ENCODE results near the gene PLA2G15. TPM values are rescaled to one million over a fixed set of nuclear protein-coding genes. Genes with fewer than 3 reads are reported as not detected.
A peak's percentile ranks its signal among the peaks of the same experiment; 100 is the strongest.

Gene PLA2G15
- total and polyA plus RNA-seq, 5 donors, result 18.2 to 30.8 (median 27.8) TPM

- peaks cover 12% of the 10 kb centered on the region for H3K4me1 ChIP-seq (ENCODE audit: control insufficient read depth, insufficient read depth, low read length)
- WGBS, result 69% methylated on average over 6 of the region's 6 CpGs
- no peak overlapping the region for H3K4me3 ChIP-seq (ENCODE audit: low read length)
- intact Hi-C loops (cut with DNase I), result no loop called here
- no peak for ATAC-seq
- H3K9me3 ChIP-seq (ENCODE audit: control insufficient read depth, low read length), result no peaks in the 10 kb centered on the region
- DNase-seq, result no peak
- H3K27me3 ChIP-seq (ENCODE audit: control insufficient read depth, insufficient read depth), result no peaks in the 10 kb centered on the region
- peak overlapping the region; percentile 30 for H3K27ac ChIP-seq (ENCODE audit: low read length)
These were observed 22.6 kb downstream of the PLA2G15 start for GRCh38 chr16:68267612-68268405.

- H3K27me3 ChIP-seq (ENCODE audit: control insufficient read depth, insufficient read depth), result no peaks in the 10 kb centered on the region
- no peak for ATAC-seq
- H3K27ac ChIP-seq (ENCODE audit: low read length), result no peak overlapping the region
- H3K4me1 ChIP-seq (ENCODE audit: control insufficient read depth, insufficient read depth, low read length), result peaks cover 19% of the 10 kb centered on the region
- 95% methylated on average over 4 of the region's 4 CpGs for WGBS
- no peak for DNase-seq
- H3K9me3 ChIP-seq (ENCODE audit: control insufficient read depth, low read length), result no peaks in the 10 kb centered on the region
- intact Hi-C loops (cut with DNase I), result no loop called here
- H3K4me3 ChIP-seq (ENCODE audit: low read length), result no peak overlapping the region
These were observed 24.6 kb downstream of the PLA2G15 start for GRCh38 chr16:68269793-68270192.

GRCh38 chr16:68270353-68270752 is 25.2 kb downstream of the PLA2G15 start:
- H3K27ac ChIP-seq (ENCODE audit: low read length), result no peak overlapping the region
- H3K4me3 ChIP-seq (ENCODE audit: low read length), result no peak overlapping the region
- ATAC-seq (no peak), DNase-seq (no peak)
- H3K4me1 ChIP-seq (ENCODE audit: control insufficient read depth, insufficient read depth, low read length), result peaks cover 19% of the 10 kb centered on the region
- no peaks in the 10 kb centered on the region for H3K27me3 ChIP-seq (ENCODE audit: control insufficient read depth, insufficient read depth)
- 0% methylated on average over 1 of the region's 1 CpG for WGBS
- H3K9me3 ChIP-seq (ENCODE audit: control insufficient read depth, low read length), result no peaks in the 10 kb centered on the region
- intact Hi-C loops (cut with DNase I), result no loop called here

- Histone ChIP-seq H3K9me3 (ENCODE audit: control insufficient read depth, low read length) (no peaks in the 10 kb centered on the region), H3K27ac (ENCODE audit: low read length) (peak overlapping the region; percentile 7), H3K27me3 (ENCODE audit: control insufficient read depth, insufficient read depth) (no peaks in the 10 kb centered on the region), H3K4me3 (ENCODE audit: low read length) (no peak overlapping the region), H3K4me1 (ENCODE audit: control insufficient read depth, insufficient read depth, low read length) (peaks cover 19% of the 10 kb centered on the region)
- ATAC-seq, result no peak
- no peak for DNase-seq
- intact Hi-C loops (cut with DNase I), result no loop called here
- WGBS, result 76% methylated on average over 4 of the region's 4 CpGs
These were observed 27.5 kb downstream of the PLA2G15 start for GRCh38 chr16:68272507-68273209.

GRCh38 chr16:68273459-68273858 is 28.3 kb downstream of the PLA2G15 start:
- H3K4me3 ChIP-seq (ENCODE audit: low read length), result no peak overlapping the region
- H3K4me1 ChIP-seq (ENCODE audit: control insufficient read depth, insufficient read depth, low read length), result peaks cover 19% of the 10 kb centered on the region
- no peak for ATAC-seq
- intact Hi-C loops (cut with DNase I), result no loop called here
- WGBS, result 93% methylated on average over 5 of the region's 5 CpGs
- DNase-seq, result no peak
- peak overlapping the region; percentile 7 for H3K27ac ChIP-seq (ENCODE audit: low read length)
- no peaks in the 10 kb centered on the region for H3K27me3 ChIP-seq (ENCODE audit: control insufficient read depth, insufficient read depth)
- no peaks in the 10 kb centered on the region for H3K9me3 ChIP-seq (ENCODE audit: control insufficient read depth, low read length)

GRCh38 chr16:68273896-68274295 is 28.7 kb downstream of the PLA2G15 start:
- intact Hi-C loops (cut with DNase I), result no loop called here
- no peak for ATAC-seq
- DNase-seq, result no peak
- Histone ChIP-seq H3K27ac (ENCODE audit: low read length) (peak overlapping the region; percentile 38), H3K4me3 (ENCODE audit: low read length) (no peak overlapping the region), H3K9me3 (ENCODE audit: control insufficient read depth, low read length) (no peaks in the 10 kb centered on the region), H3K27me3 (ENCODE audit: control insufficient read depth, insufficient read depth) (no peaks in the 10 kb centered on the region), H3K4me1 (ENCODE audit: control insufficient read depth, insufficient read depth, low read length) (peaks cover 19% of the 10 kb centered on the region)
- 94% methylated on average over 8 of the region's 8 CpGs for WGBS

GRCh38 chr16:68274441-68274840 is 29.3 kb downstream of the PLA2G15 start:
- no peaks in the 10 kb centered on the region for H3K9me3 ChIP-seq (ENCODE audit: control insufficient read depth, low read length)
- peak overlapping the region; percentile 38 for H3K27ac ChIP-seq (ENCODE audit: low read length)
- DNase-seq (no peak), ATAC-seq (no peak)
- no peak overlapping the region for H3K4me3 ChIP-seq (ENCODE audit: low read length)
- intact Hi-C loops (cut with DNase I), result no loop called here
- H3K4me1 ChIP-seq (ENCODE audit: control insufficient read depth, insufficient read depth, low read length), result peaks cover 19% of the 10 kb centered on the region
- H3K27me3 ChIP-seq (ENCODE audit: control insufficient read depth, insufficient read depth), result no peaks in the 10 kb centered on the region
- WGBS, result 88% methylated on average over 4 of the region's 4 CpGs

- intact Hi-C loops (cut with DNase I), result no loop called here
- ATAC-seq (no peak), DNase-seq (no peak)
- WGBS, result 52% methylated on average over 4 of the region's 4 CpGs
- H3K27ac ChIP-seq (ENCODE audit: low read length), result peak overlapping the region; percentile 25
- no peak overlapping the region for H3K4me3 ChIP-seq (ENCODE audit: low read length)
- no peaks in the 10 kb centered on the region for H3K9me3 ChIP-seq (ENCODE audit: control insufficient read depth, low read length)
- peaks cover 19% of the 10 kb centered on the region for H3K4me1 ChIP-seq (ENCODE audit: control insufficient read depth, insufficient read depth, low read length)
- no peaks in the 10 kb centered on the region for H3K27me3 ChIP-seq (ENCODE audit: control insufficient read depth, insufficient read depth)
These were observed 30.5 kb downstream of the PLA2G15 start for GRCh38 chr16:68275611-68276191.

- Histone ChIP-seq H3K9me3 (ENCODE audit: control insufficient read depth, low read length) (no peaks in the 10 kb centered on the region), H3K27me3 (ENCODE audit: control insufficient read depth, insufficient read depth) (no peaks in the 10 kb centered on the region), H3K27ac (ENCODE audit: low read length) (peak overlapping the region; percentile 65), H3K4me1 (ENCODE audit: control insufficient read depth, insufficient read depth, low read length) (peaks cover 17% of the 10 kb centered on the region), H3K4me3 (ENCODE audit: low read length) (no peak overlapping the region)
- intact Hi-C loops (cut with DNase I), result no loop called here
- DNase-seq (no peak), ATAC-seq (peak in 1 of 2 donors; percentile 24)
- 65% methylated on average over 3 of the region's 3 CpGs for WGBS
These were observed 31.1 kb downstream of the PLA2G15 start for GRCh38 chr16:68276223-68276622.

- Histone ChIP-seq H3K4me1 (ENCODE audit: control insufficient read depth, insufficient read depth, low read length) (peaks cover 11% of the 10 kb centered on the region), H3K27ac (ENCODE audit: low read length) (no peak overlapping the region), H3K4me3 (ENCODE audit: low read length) (no peak overlapping the region), H3K9me3 (ENCODE audit: control insufficient read depth, low read length) (no peaks in the 10 kb centered on the region), H3K27me3 (ENCODE audit: control insufficient read depth, insufficient read depth) (no peaks in the 10 kb centered on the region)
- ATAC-seq (no peak), DNase-seq (no peak)
- intact Hi-C loops (cut with DNase I), result no loop called here
- 89% methylated on average over 13 of the region's 13 CpGs for WGBS
These were observed 34.8 kb downstream of the PLA2G15 start for GRCh38 chr16:68279726-68280558.

All from right cardiac atrium (tissue), 5 donors.